ENCODE measurements around the gene TMEM214. TPM values are rescaled to one million over a fixed set of nuclear protein-coding genes. Genes with fewer than 3 reads are reported as not detected.
A peak's percentile ranks its signal among the peaks of the same experiment; 100 is the strongest.

Gene TMEM214
- total RNA-seq, 2 experiments from 2014 or later = 50.6 to 54.3 TPM

- no peak for DNase-seq
- H3K4me3 Mint-ChIP-seq = no peak overlapping the region
- no peaks in the 10 kb centered on the region for H3K4me1 Mint-ChIP-seq
- H3K9me3 Mint-ChIP-seq = no peaks in the 10 kb centered on the region
- H3K36me3 Mint-ChIP-seq = no peaks in the 10 kb centered on the region
- no peaks in the 10 kb centered on the region for H3K27me3 Mint-ChIP-seq
- H3K27ac Mint-ChIP-seq = no peak overlapping the region
These were observed 11.3 kb upstream of the TMEM214 start for GRCh38 chr2:27021253-27022049.

DNA sequence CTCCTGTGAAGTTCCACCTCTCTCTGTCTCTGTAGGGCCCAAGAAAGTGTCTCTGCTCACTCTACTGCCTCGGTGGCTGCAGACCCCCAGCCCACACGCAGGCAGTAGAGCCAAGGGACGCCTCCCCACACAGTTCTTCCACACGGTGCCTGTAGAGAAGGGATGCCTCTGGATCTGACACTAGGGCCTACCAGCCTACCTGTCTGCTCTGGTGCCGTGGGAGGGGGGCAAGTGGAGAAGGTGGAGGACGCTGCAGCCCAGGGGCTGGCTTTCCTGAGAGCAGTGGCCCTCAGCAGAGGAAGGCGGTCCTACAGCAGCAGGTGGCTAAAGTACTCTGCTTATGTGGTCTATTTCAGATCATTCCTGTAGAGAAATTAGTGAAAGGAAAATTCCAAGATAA is 9.0 kb upstream of the TMEM214 start:
- Mint-ChIP-seq H3K9me3 (no peaks in the 10 kb centered on the region), H3K27ac (no peak overlapping the region), H3K4me1 (peaks cover 2% of the 10 kb centered on the region), H3K36me3 (peaks cover 3% of the 10 kb centered on the region), H3K4me3 (no peak overlapping the region), H3K27me3 (no peaks in the 10 kb centered on the region)
- no peak for DNase-seq

- no peak for DNase-seq
- H3K36me3 Mint-ChIP-seq = peaks cover 5% of the 10 kb centered on the region
- H3K4me3 Mint-ChIP-seq = no peak overlapping the region
- no peaks in the 10 kb centered on the region for H3K9me3 Mint-ChIP-seq
- H3K27ac Mint-ChIP-seq = no peak overlapping the region
- no peaks in the 10 kb centered on the region for H3K27me3 Mint-ChIP-seq
- peaks cover 4% of the 10 kb centered on the region for H3K4me1 Mint-ChIP-seq
These were observed 8.6 kb upstream of the TMEM214 start for GRCh38 chr2:27024188-27024587.

DNA sequence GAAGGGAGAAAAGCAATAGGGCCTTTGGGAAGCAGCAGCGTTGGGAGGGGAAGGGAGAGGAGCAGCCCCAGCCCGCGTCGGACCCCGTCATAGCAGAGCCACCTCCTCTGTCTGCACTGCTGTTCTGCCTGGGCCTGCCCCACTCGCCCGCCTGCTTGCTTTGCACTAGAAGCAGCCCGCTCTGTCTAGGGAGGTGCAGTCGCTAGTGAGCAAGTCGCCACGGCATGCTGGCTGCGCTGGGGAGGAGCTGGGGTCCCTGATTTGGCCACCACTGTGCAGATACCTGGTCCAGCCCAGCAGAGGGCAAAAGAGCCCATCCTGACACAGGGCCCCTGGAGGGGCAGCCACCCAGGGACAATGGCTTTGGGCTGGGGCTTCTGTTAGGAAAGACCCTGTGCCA is 8.0 kb upstream of the TMEM214 start:
- no peak overlapping the region for H3K4me3 Mint-ChIP-seq
- no peak overlapping the region for H3K27ac Mint-ChIP-seq
- H3K27me3 Mint-ChIP-seq = no peaks in the 10 kb centered on the region
- H3K36me3 Mint-ChIP-seq = peaks cover 5% of the 10 kb centered on the region
- no peaks in the 10 kb centered on the region for H3K9me3 Mint-ChIP-seq
- H3K4me1 Mint-ChIP-seq = peaks cover 9% of the 10 kb centered on the region
- no peak for DNase-seq

- no peak for DNase-seq
- H3K27me3 Mint-ChIP-seq = no peaks in the 10 kb centered on the region
- H3K36me3 Mint-ChIP-seq = peaks cover 7% of the 10 kb centered on the region
- no peak overlapping the region for H3K27ac Mint-ChIP-seq
- no peaks in the 10 kb centered on the region for H3K9me3 Mint-ChIP-seq
- H3K4me1 Mint-ChIP-seq = peaks cover 9% of the 10 kb centered on the region
- no peak overlapping the region for H3K4me3 Mint-ChIP-seq
These were observed 7.4 kb upstream of the TMEM214 start for GRCh38 chr2:27025281-27025800.

GRCh38 chr2:27025861-27026851 is 6.6 kb upstream of the TMEM214 start:
- Mint-ChIP-seq H3K9me3 (no peaks in the 10 kb centered on the region), H3K27me3 (no peaks in the 10 kb centered on the region), H3K4me3 (no peak overlapping the region), H3K27ac (no peak overlapping the region), H3K4me1 (peaks cover 9% of the 10 kb centered on the region), H3K36me3 (peaks cover 10% of the 10 kb centered on the region)
- DNase-seq = no peak

- no peak overlapping the region for H3K27ac Mint-ChIP-seq
- peaks cover 17% of the 10 kb centered on the region for H3K36me3 Mint-ChIP-seq
- no peaks in the 10 kb centered on the region for H3K27me3 Mint-ChIP-seq
- DNase-seq = no peak
- H3K4me1 Mint-ChIP-seq = peaks cover 20% of the 10 kb centered on the region
- H3K4me3 Mint-ChIP-seq = no peak overlapping the region
- no peaks in the 10 kb centered on the region for H3K9me3 Mint-ChIP-seq
These were observed 5.5 kb upstream of the TMEM214 start for GRCh38 chr2:27027211-27027651.

DNA sequence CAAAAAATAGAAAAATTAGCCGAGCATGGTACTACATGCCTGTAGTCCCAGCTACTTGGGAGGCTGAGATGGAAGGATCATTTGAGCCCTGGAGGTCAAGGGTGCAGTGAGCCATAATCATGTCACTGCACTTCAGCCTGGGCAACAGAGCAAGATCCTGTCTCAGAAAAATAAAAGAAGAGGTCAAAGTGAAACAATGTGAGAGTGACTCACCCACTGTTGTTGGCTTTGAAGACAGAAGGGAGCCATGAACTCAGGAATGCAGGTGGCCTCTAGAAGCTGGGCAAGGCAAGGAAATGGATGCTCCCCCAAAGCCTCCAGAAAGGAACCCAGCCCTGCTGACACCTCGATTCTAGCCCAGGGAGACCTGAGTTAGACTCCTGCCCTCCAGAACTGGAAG is 3.7 kb upstream of the TMEM214 start:
- DNase-seq = no peak
- peaks cover 25% of the 10 kb centered on the region for H3K36me3 Mint-ChIP-seq
- no peak overlapping the region for H3K27ac Mint-ChIP-seq
- no peak overlapping the region for H3K4me3 Mint-ChIP-seq
- H3K27me3 Mint-ChIP-seq = no peaks in the 10 kb centered on the region
- no peaks in the 10 kb centered on the region for H3K9me3 Mint-ChIP-seq
- peaks cover 26% of the 10 kb centered on the region for H3K4me1 Mint-ChIP-seq

DNA sequence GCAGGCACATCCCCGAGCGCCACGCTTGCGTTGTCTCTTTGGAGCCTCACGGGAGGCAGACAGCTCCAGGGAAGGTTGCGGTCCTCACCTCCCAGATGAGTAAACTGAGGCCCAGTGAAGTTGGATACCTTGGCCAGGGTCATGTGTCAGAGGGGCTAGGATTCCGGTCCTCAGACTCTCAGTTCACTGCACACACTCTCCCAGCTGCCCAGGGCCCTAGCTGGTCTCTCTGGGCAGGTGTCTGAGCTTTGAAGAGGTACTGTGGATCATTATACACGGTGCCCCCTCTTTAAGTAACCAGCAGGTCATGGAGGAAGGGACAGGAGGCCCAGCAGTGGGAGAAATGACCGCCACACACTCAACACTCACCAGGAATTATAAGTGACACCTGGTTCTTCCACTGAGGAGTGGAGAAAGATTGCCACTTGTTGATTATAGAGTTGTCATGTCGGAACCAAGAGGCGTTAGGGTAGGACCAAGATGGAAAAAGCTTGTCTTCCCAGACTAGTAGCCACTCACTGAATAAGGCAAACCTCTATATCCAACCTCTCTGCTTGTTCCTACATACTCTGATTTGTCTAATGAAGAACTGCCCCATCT is 588 bp downstream of the TMEM214 start:
- Mint-ChIP-seq H3K36me3 (peaks cover 36% of the 10 kb centered on the region), H3K4me1 (peaks cover 36% of the 10 kb centered on the region), H3K9me3 (no peaks in the 10 kb centered on the region), H3K27ac (peak overlapping the region; percentile 78), H3K4me3 (peak overlapping the region; percentile 95), H3K27me3 (no peaks in the 10 kb centered on the region)
- no peak for DNase-seq

- H3K4me1 Mint-ChIP-seq = peaks cover 16% of the 10 kb centered on the region
- H3K9me3 Mint-ChIP-seq = no peaks in the 10 kb centered on the region
- no peak overlapping the region for H3K27ac Mint-ChIP-seq
- no peak overlapping the region for H3K4me3 Mint-ChIP-seq
- H3K36me3 Mint-ChIP-seq = peaks cover 24% of the 10 kb centered on the region
- no peak for DNase-seq
- no peaks in the 10 kb centered on the region for H3K27me3 Mint-ChIP-seq
These were observed 5.2 kb downstream of the TMEM214 start for GRCh38 chr2:27038012-27038411.

- no peaks in the 10 kb centered on the region for H3K27me3 Mint-ChIP-seq
- no peak overlapping the region for H3K27ac Mint-ChIP-seq
- peaks cover 19% of the 10 kb centered on the region for H3K36me3 Mint-ChIP-seq
- no peak overlapping the region for H3K4me3 Mint-ChIP-seq
- H3K4me1 Mint-ChIP-seq = peaks cover 12% of the 10 kb centered on the region
- DNase-seq = no peak
- H3K9me3 Mint-ChIP-seq = no peaks in the 10 kb centered on the region
These were observed 6.0 kb downstream of the TMEM214 start for GRCh38 chr2:27038631-27039339.

- peaks cover 12% of the 10 kb centered on the region for H3K36me3 Mint-ChIP-seq
- H3K4me1 Mint-ChIP-seq = peaks cover 6% of the 10 kb centered on the region
- H3K4me3 Mint-ChIP-seq = no peak overlapping the region
- no peaks in the 10 kb centered on the region for H3K27me3 Mint-ChIP-seq
- no peaks in the 10 kb centered on the region for H3K9me3 Mint-ChIP-seq
- DNase-seq = no peak
- no peak overlapping the region for H3K27ac Mint-ChIP-seq
These were observed 6.7 kb downstream of the TMEM214 start for GRCh38 chr2:27039426-27039825.

GRCh38 chr2:27039871-27040270 is 7.1 kb downstream of the TMEM214 start:
- peaks cover 3% of the 10 kb centered on the region for H3K4me1 Mint-ChIP-seq
- no peak for DNase-seq
- H3K27me3 Mint-ChIP-seq = no peaks in the 10 kb centered on the region
- no peak overlapping the region for H3K27ac Mint-ChIP-seq
- H3K9me3 Mint-ChIP-seq = no peaks in the 10 kb centered on the region
- no peak overlapping the region for H3K4me3 Mint-ChIP-seq
- peaks cover 12% of the 10 kb centered on the region for H3K36me3 Mint-ChIP-seq

GRCh38 chr2:27040282-27040681 is 7.5 kb downstream of the TMEM214 start:
- H3K36me3 Mint-ChIP-seq = peaks cover 12% of the 10 kb centered on the region
- no peak overlapping the region for H3K27ac Mint-ChIP-seq
- H3K4me1 Mint-ChIP-seq = no peaks in the 10 kb centered on the region
- DNase-seq = no peak
- H3K27me3 Mint-ChIP-seq = no peaks in the 10 kb centered on the region
- H3K9me3 Mint-ChIP-seq = no peaks in the 10 kb centered on the region
- no peak overlapping the region for H3K4me3 Mint-ChIP-seq

All from activated naive CD8-positive, alpha-beta T cell treated with anti-CD3 and anti-CD28 coated beads for 36 hours (primary cell).